Parathyroid adenoma (tissue), 2 donors: ENCODE measurements around the gene CFAP54.

Experiments used
- H2AFZ ChIP-seq: fragments of 300-600 bp; sonication (generic); one replicate; pipeline ENCODE4 v1.7.0; 2017; ENCODE audit warnings: antibody characterized with exemption, mild to moderate bottlenecking
- H3K27ac ChIP-seq: fragments of 300-600 bp; sonication (generic); one replicate; pipeline ENCODE4 v1.7.0; 2017
- H3K27me3 ChIP-seq: fragments of 300-600 bp; sonication (generic); one replicate; pipeline ENCODE4 v1.7.0; 2017; ENCODE audit warnings: low read length; ENCODE audit not compliant: control insufficient read depth, insufficient read depth
- H3K36me3 ChIP-seq: fragments of 300-600 bp; sonication (generic); one replicate; pipeline ENCODE4 v1.7.0; 2017; ENCODE audit warnings: low read length; ENCODE audit not compliant: control insufficient read depth, insufficient read depth
- H3K4me1 ChIP-seq: fragments of 300-600 bp; sonication (generic); one replicate; pipeline ENCODE4 v1.7.0; 2017; ENCODE audit warnings: control low read depth
- H3K4me2 ChIP-seq: fragments of 300-600 bp; sonication (generic); one replicate; pipeline ENCODE4 v1.7.0; 2017; ENCODE audit warnings: low read length
- H3K4me3 ChIP-seq: fragments of 300-600 bp; sonication (generic); one replicate; pipeline ENCODE4 v1.7.0; 2017; ENCODE audit warnings: low read depth, low read length
- H3K79me2 ChIP-seq: fragments of 300-600 bp; sonication (generic); one replicate; pipeline ENCODE4 v1.7.0; 2017; ENCODE audit warnings: control low read depth
- H3K9ac ChIP-seq: fragments of 300-600 bp; sonication (generic); one replicate; pipeline ENCODE4 v1.7.0; 2017; ENCODE audit warnings: mild to moderate bottlenecking
- H3K9me3 ChIP-seq: fragments of 300-600 bp; sonication (generic); one replicate; pipeline ENCODE4 v1.7.0; 2017; ENCODE audit warnings: low read length; ENCODE audit not compliant: control insufficient read depth
- TF ChIP-seq, protein P1 (sequence below): fragments of 300-600 bp; sonication (generic); IDR thresholded peaks from one replicate; pipeline ENCODE4 v1.7.0; 2017; ENCODE audit warnings: antibody characterized with exemption, mild to moderate bottlenecking
- donor health status: primary hyperparathyroidism.

CFAP54 gene

GRCh38 chr12:96617178-96617577 is 127.8 kb downstream of the CFAP54 start:
- Histone ChIP-seq H3K4me2 (no peak overlapping the region), H3K4me3 (no peak overlapping the region), H3K9me3 (no peaks in the 10 kb centered on the region), H2AFZ (no peak overlapping the region), H3K36me3 (no peaks in the 10 kb centered on the region), H3K27ac (no peak overlapping the region), H3K79me2 (no peaks in the 10 kb centered on the region), H3K9ac (no peak overlapping the region), H3K27me3 (no peaks in the 10 kb centered on the region), H3K4me1 (no peaks in the 10 kb centered on the region)
- TF ChIP-seq, protein P1, sequence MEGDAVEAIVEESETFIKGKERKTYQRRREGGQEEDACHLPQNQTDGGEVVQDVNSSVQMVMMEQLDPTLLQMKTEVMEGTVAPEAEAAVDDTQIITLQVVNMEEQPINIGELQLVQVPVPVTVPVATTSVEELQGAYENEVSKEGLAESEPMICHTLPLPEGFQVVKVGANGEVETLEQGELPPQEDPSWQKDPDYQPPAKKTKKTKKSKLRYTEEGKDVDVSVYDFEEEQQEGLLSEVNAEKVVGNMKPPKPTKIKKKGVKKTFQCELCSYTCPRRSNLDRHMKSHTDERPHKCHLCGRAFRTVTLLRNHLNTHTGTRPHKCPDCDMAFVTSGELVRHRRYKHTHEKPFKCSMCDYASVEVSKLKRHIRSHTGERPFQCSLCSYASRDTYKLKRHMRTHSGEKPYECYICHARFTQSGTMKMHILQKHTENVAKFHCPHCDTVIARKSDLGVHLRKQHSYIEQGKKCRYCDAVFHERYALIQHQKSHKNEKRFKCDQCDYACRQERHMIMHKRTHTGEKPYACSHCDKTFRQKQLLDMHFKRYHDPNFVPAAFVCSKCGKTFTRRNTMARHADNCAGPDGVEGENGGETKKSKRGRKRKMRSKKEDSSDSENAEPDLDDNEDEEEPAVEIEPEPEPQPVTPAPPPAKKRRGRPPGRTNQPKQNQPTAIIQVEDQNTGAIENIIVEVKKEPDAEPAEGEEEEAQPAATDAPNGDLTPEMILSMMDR: no peak

GRCh38 chr12:96623155-96623554 is 133.8 kb downstream of the CFAP54 start:
- H3K27ac ChIP-seq: no peak overlapping the region
- no peaks in the 10 kb centered on the region for H3K79me2 ChIP-seq
- no peak overlapping the region for H3K9ac ChIP-seq
- no peaks in the 10 kb centered on the region for H3K4me1 ChIP-seq
- no peak overlapping the region for H3K4me2 ChIP-seq
- no peaks in the 10 kb centered on the region for H3K9me3 ChIP-seq
- no peak overlapping the region for H2AFZ ChIP-seq
- no peaks in the 10 kb centered on the region for H3K27me3 ChIP-seq
- H3K4me3 ChIP-seq: no peak overlapping the region
- no peaks in the 10 kb centered on the region for H3K36me3 ChIP-seq
- TF ChIP-seq, protein P1: no peak

- H3K27ac ChIP-seq: no peak overlapping the region
- no peaks in the 10 kb centered on the region for H3K4me1 ChIP-seq
- no peak overlapping the region for H3K4me3 ChIP-seq
- no peaks in the 10 kb centered on the region for H3K36me3 ChIP-seq
- TF ChIP-seq, protein P1: no peak
- H3K27me3 ChIP-seq: no peaks in the 10 kb centered on the region
- H3K79me2 ChIP-seq: no peaks in the 10 kb centered on the region
- no peak overlapping the region for H2AFZ ChIP-seq
- H3K4me2 ChIP-seq: no peak overlapping the region
- no peak overlapping the region for H3K9ac ChIP-seq
- H3K9me3 ChIP-seq: no peaks in the 10 kb centered on the region
Observed at GRCh38 chr12:96623656-96624217, 134.4 kb downstream of the CFAP54 start.

DNA sequence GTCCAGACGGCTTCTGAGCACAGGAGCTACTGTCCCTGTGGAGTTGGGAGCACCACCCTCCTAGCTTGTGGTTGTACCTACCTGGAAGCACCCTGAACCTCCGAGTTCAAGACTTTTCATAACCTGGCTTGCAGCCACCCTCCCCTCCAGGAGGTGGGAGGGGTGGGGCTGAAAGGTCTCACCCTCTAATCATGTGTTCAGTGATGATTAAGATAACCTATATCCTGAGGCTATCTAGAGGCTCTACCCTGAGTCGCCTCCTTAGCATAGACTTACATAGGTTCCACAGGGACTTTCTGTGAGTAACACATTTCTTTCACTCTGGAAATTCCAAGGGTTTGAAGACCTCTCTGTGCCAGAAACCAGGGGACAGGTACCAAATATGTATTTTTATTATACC is 146.5 kb downstream of the CFAP54 start:
- H3K36me3 ChIP-seq: no peaks in the 10 kb centered on the region
- H3K9ac ChIP-seq: no peak overlapping the region
- H3K4me2 ChIP-seq: no peak overlapping the region
- no peaks in the 10 kb centered on the region for H3K9me3 ChIP-seq
- no peak overlapping the region for H3K27ac ChIP-seq
- TF ChIP-seq, protein P1: no peak
- H3K4me1 ChIP-seq: no peaks in the 10 kb centered on the region
- no peak overlapping the region for H2AFZ ChIP-seq
- H3K4me3 ChIP-seq: no peak overlapping the region
- no peaks in the 10 kb centered on the region for H3K27me3 ChIP-seq
- H3K79me2 ChIP-seq: no peaks in the 10 kb centered on the region

DNA sequence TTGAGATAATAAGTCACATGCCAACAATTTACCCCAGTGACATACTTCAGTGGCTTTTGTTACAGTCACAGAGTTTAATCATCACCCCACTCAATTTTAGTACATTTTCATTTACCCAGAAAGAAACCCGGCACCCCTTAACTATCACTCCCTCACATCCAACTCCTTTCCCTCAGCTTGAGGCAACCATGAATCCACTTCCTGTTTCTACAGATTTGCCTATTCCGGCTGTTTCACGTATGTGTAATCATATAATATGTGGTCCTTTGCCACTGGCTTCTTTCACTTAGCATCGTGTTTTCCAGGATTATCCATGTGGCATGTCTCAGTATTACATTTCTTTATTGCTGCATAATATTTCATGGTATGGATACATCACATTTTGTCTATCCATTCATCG is 147.5 kb downstream of the CFAP54 start:
- no peaks in the 10 kb centered on the region for H3K9me3 ChIP-seq
- TF ChIP-seq, protein P1: no peak
- H2AFZ ChIP-seq: no peak overlapping the region
- no peak overlapping the region for H3K27ac ChIP-seq
- no peak overlapping the region for H3K4me3 ChIP-seq
- no peak overlapping the region for H3K4me2 ChIP-seq
- H3K36me3 ChIP-seq: no peaks in the 10 kb centered on the region
- H3K27me3 ChIP-seq: no peaks in the 10 kb centered on the region
- no peak overlapping the region for H3K9ac ChIP-seq
- no peaks in the 10 kb centered on the region for H3K79me2 ChIP-seq
- H3K4me1 ChIP-seq: no peaks in the 10 kb centered on the region
